IPS-18c (cell line): ENCODE data around the gene PMFBP1.

Experiments used
- H3K4me3 ChIP-seq: 2 replicates; pipeline ENCODE4 v1.7.0; 2013; ENCODE audit warnings: low read depth, mild to moderate bottlenecking, low read length, moderate library complexity; ENCODE audit not compliant: insufficient read depth
- H3K9me3 ChIP-seq: one replicate; pipeline ENCODE4 v1.6.1; 2013; ENCODE audit warnings: mild to moderate bottlenecking, low read length, moderate library complexity; ENCODE audit not compliant: control insufficient read depth, insufficient read depth

Gene PMFBP1

DNA sequence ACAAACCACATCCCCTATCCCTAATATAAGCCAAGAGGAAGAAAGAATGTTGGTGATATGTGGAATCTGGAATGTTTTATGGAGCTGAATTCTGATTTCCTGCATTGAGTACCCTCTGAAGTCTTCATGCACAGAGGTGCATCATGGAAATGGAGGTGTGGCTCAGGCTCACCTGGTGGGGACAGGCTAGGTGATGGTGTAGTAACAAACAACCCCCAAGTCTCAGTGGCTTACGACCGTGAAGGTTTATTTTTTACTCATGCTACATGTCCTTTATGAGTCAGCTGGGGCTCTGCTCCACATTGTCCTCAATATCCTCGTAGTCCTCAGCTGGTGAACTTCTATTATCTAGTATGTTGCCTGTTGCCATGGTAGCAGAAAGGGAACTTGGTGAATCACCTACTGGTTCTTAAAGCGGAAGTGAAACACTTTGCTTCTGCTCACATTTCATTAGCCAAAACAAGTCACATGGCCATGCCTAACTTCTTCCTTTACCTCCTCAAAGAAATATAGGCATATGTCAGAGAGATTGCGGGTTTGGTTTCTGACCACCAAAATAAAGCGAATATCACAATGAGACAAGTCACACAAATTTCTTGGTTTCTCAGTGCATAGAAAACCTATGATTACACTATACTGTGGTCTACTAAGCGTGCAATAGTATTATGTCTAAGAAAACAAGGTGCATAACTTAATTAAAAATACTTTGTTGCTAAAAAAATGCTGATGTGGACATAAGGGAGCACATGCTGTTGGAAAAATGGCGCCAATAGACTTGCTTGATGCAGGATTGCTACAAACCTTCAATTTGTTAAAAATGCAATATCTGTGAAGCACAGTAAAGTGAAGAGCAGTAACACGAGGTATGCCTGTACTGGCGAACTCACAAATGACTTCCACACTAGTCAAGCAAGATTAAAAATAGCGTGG lies at the start of gene PMFBP1:
Gene PMFBP1 (minus strand): TSS at position 51 of the 930 bp plus-strand sequence. CDS start 947 bp downstream, outside the sequence.
- no peak within 1 kb of the TSS for H3K4me3 ChIP-seq
- no peaks in the 10 kb centered on the region for H3K9me3 ChIP-seq

GRCh38 chr16:72221630-72222024 lies 49.7 kb upstream of the PMFBP1 start:
- Histone ChIP-seq H3K4me3 (no peak overlapping the region), H3K9me3 (no peaks in the 10 kb centered on the region)

GRCh38 chr16:72220875-72221629 lies 49.1 kb upstream of the PMFBP1 start:
- Histone ChIP-seq H3K9me3 (no peaks in the 10 kb centered on the region), H3K4me3 (no peak overlapping the region)

GRCh38 chr16:72219282-72219681 lies 47.3 kb upstream of the PMFBP1 start:
- Histone ChIP-seq H3K9me3 (no peaks in the 10 kb centered on the region), H3K4me3 (no peak overlapping the region)

DNA sequence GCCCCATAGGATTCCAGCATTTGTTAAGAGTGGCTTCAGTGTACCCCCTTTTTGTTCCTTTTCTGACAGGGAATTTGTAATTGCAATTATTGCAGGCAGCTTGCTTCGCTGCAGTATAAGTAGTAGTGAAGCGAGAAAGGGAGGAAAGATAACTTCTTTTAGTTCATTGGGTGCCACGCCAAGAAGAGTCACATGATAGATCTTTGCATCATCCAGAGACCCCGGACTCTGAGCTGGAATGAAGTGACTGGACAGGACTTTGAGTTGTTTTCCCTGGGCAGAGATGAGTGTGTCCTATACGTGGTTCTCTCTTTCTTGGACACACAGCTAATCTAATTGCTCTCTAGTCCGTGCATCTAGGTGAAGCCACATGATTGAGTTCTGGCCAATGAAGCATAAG lies 44.8 kb upstream of the PMFBP1 start:
- Histone ChIP-seq H3K4me3 (no peak overlapping the region), H3K9me3 (no peaks in the 10 kb centered on the region)

DNA sequence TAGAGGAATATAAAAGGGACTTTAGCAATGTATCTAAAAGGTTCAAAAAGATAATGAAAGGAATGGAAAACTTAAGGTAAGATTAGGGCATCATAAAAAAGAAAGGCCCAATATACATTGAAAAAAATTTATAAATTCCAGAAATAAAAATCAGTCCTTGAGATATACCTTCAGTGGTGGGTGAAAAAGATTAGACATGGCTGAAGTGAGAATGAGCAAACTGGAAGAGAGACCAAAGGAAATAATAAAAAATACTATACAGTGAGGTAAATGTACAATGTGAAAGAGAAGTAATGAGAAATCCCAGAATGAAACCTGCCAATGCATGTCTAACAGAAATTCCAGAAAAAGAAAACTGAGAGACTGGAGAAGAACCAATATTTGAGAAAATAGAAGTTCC lies 42.9 kb upstream of the PMFBP1 start:
- H3K9me3 ChIP-seq, result no peaks in the 10 kb centered on the region
- no peak overlapping the region for H3K4me3 ChIP-seq

- Histone ChIP-seq H3K9me3 (no peaks in the 10 kb centered on the region), H3K4me3 (no peak overlapping the region)
Observed at GRCh38 chr16:72211110-72211509, 39.2 kb upstream of the PMFBP1 start.

GRCh38 chr16:72210555-72210954 lies 38.6 kb upstream of the PMFBP1 start:
- Histone ChIP-seq H3K4me3 (no peak overlapping the region), H3K9me3 (no peaks in the 10 kb centered on the region)

DNA sequence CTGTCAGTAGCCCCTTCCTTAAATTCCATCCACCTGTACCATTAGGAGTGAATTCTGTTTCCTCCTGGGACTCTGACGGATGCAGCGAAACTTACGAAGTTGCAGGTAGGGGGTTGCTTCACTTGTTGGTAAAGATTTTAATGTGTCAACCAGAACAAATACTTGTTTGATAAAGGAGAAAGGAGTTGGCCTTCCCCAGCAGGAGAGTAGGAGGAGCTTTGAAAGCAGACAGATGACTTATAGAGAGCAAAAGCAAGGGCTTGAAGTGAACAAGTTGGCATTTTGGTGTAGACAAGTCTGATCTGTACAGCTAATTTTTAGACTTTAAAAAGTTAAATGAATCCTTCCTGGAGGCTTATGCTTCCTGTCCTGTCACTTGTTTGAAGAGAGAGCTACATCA lies 38.1 kb upstream of the PMFBP1 start:
- H3K9me3 ChIP-seq, result no peaks in the 10 kb centered on the region
- no peak overlapping the region for H3K4me3 ChIP-seq

DNA sequence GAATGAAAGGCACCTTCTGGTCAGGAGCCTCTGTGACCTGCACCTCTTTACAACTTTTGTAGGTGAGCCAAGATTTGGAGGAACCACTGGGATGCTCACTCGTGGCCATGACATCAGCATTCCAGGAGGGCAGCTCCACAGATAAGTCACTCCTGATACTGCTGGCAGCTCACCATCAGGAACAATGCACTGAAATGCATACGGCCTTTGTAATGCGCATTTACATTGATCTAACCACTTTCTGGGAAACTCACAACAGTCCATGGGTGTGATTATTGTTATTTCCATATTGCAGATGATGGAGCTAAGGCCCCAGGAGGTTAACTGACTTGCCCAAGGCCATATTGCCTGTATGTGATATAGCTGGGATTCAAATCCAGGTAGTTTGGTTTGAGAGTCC lies 34.3 kb upstream of the PMFBP1 start:
- Histone ChIP-seq H3K9me3 (no peaks in the 10 kb centered on the region), H3K4me3 (no peak overlapping the region)

DNA sequence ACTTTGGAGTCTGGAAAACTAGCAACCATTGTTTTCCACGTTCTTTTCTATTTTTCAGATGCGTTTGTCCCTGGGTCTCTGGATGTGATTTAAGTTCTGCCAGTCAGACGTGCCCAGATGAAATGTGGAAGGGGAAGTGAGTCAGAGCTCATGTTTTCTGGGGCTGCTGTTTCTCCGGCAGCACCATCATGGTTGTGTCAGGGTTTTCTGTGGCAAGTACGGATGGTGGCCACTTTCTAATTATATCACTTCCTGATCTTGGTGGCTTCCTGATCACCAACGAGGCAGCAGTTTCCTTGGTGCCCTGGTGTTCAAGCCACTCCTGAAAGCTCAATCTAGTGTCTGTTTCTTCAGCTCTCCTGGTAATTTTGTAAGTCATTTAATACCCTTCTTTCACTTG lies 31.4 kb upstream of the PMFBP1 start:
- Histone ChIP-seq H3K4me3 (no peak overlapping the region), H3K9me3 (no peaks in the 10 kb centered on the region)

GRCh38 chr16:72202014-72202413 lies 30.1 kb upstream of the PMFBP1 start:
- H3K4me3 ChIP-seq, result no peak overlapping the region
- H3K9me3 ChIP-seq, result no peaks in the 10 kb centered on the region

DNA sequence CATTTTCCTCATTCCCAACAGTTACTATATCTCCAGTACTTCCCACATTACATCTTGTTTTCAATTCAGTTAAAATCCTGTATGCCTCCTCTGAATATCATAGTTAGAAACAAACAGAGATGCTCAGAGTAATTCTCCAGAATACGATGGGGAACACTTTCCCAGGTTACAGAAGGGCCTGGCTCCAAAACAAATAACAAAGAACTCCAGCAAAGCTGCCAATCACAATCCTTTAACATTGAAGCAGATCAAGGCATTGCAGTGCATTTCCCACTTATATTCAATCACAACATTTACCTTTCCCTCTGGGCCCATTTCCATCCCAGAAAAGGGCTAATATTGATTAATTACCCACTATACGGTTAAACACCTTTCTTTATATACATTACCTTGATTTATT lies 29.4 kb upstream of the PMFBP1 start:
- no peaks in the 10 kb centered on the region for H3K9me3 ChIP-seq
- H3K4me3 ChIP-seq, result no peak overlapping the region

GRCh38 chr16:72199761-72200337 lies 27.9 kb upstream of the PMFBP1 start:
- Histone ChIP-seq H3K9me3 (no peaks in the 10 kb centered on the region), H3K4me3 (no peak overlapping the region)

- Histone ChIP-seq H3K4me3 (no peak overlapping the region), H3K9me3 (no peaks in the 10 kb centered on the region)
Observed at GRCh38 chr16:72198771-72199201, 26.8 kb upstream of the PMFBP1 start.

DNA sequence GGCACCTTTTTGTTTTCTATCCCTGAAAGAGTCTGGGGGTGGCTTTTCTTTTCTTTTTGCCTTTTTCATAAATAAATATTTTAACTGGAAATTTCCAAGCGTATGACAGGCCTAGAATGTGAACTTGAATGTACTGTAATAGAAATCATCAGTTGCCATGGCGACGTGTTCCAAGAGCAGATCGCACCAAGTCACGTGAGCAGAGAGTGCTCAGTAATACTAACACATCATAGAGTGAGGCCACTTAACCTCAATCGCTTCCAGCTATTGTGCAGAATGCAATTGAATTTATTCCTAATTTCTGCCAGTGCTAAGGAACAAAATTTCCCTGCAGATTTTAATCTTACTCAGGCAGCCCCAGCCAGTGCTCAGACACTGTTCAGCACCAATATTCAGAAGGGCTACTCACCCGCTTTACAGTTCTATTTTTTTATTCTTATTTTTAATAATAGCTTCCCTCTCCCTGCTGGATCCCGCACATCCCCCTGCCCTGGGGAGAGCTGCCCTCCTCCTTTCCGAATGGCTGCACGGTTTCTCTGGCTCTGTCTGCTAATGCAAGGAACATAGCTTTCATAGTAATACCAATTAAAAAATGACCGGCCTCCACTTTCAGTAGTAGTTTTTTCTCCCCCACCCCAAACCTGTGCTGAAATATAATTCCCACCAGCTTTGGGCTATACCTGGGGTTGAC lies 26.2 kb upstream of the PMFBP1 start:
- H3K9me3 ChIP-seq, result no peaks in the 10 kb centered on the region
- no peak overlapping the region for H3K4me3 ChIP-seq

GRCh38 chr16:72197545-72197944 lies 25.6 kb upstream of the PMFBP1 start:
- Histone ChIP-seq H3K4me3 (no peak overlapping the region), H3K9me3 (no peaks in the 10 kb centered on the region)
